T-cell (primary cell): ENCODE data around the gene NANOS2. TPM values are rescaled to one million over a fixed set of nuclear protein-coding genes. Genes with fewer than 3 reads are reported as not detected.
A peak's percentile ranks its signal among the peaks of the same experiment; 100 is the strongest.

Experiments
- ATAC-seq, 4 experiments: fragments of 200-7000 bp in 3 of 4; fragments of 150-1000 bp in 1 of 4; cut with Tn5 transposase; replicated peaks in 1 of 4; 1 replicate in 3 of 4; 2 replicates in 1 of 4; pipeline ENCODE4 v1.10.0; 2021; ENCODE audit warnings: moderate library complexity in 3 of 4, mild to moderate bottlenecking in 2 of 4, moderate number of reproducible peaks in 1 of 4
- CTCF ChIA-PET, 2 donors: fragments of 300-600 bp; sonication (Branson Sonifier 250); formaldehyde crosslinking; loops; one replicate each; lab custom pipeline; 2022; ENCODE audit warnings: antibody characterized with exemption in 2 of 2; lab: Charles Lee
- POLR2A ChIA-PET, 2 donors: fragments of 300-600 bp; sonication (Branson Sonifier 250); formaldehyde crosslinking; loops; one replicate each; lab custom pipeline; 2022; ENCODE audit warnings: antibody characterized with exemption in 2 of 2; lab: Charles Lee
- DNase-seq, 35 experiments: peaks; one replicate each; pipeline versions ENCODE4 v3.0.0 to v3.0.0-alpha.2; 2013 to 2023
- H3K27ac ChIP-seq: one replicate; pipeline ENCODE4 v1.5.1; 2013; ENCODE audit warnings: low read length
- H3K27me3 ChIP-seq, 2 experiments: replicated peaks in 1 of 2; 1 replicate in 1 of 2; 2 replicates in 1 of 2; pipeline versions ENCODE4 v1.6.1 to v1.7.0; 2013; ENCODE audit warnings: low read length in 1 of 2, mixed read lengths in 1 of 2; ENCODE audit not compliant: control insufficient read depth in 2 of 2, insufficient read depth in 2 of 2; ENCODE audit errors: extremely low read depth in 1 of 2
- H3K36me3 ChIP-seq, 2 donors: 1 replicate in 1 of 2; 2 replicates in 1 of 2; pipeline versions ENCODE4 v1.6.1 to v1.7.0; 2013; ENCODE audit warnings: low read length in 1 of 2; ENCODE audit not compliant: control insufficient read depth in 2 of 2, insufficient read depth in 1 of 2; ENCODE audit errors: extremely low read depth in 1 of 2
- H3K4me1 ChIP-seq, 2 experiments: 1 replicate in 1 of 2; 2 replicates in 1 of 2; pipeline versions ENCODE4 v1.6.1 to v1.7.0; 2013; ENCODE audit warnings: low read length in 2 of 2, mixed read lengths in 1 of 2; ENCODE audit not compliant: insufficient read depth in 2 of 2, control insufficient read depth in 1 of 2; ENCODE audit errors: extremely low read depth in 1 of 2
- H3K4me3 ChIP-seq, 2 donors: 1 replicate in 1 of 2; 2 replicates in 1 of 2; pipeline versions ENCODE4 v1.5.1 to v1.7.0; 2013; ENCODE audit warnings: mild to moderate bottlenecking in 2 of 2, low read length in 1 of 2, moderate library complexity in 1 of 2; ENCODE audit not compliant: control insufficient read depth in 1 of 2; ENCODE audit errors: extremely low read depth in 1 of 2
- H3K9me3 ChIP-seq: 2 replicates; pipeline ENCODE4 v1.7.0; 2013
- H3K27ac Mint-ChIP-seq, 2 donors: one replicate each; pipeline ENCODE4 v1.8.0; 2020 to 2021; ENCODE audit warnings: mild to moderate bottlenecking in 2 of 2, mixed read lengths in 2 of 2
- H3K27me3 Mint-ChIP-seq, 2 donors: one replicate each; pipeline ENCODE4 v1.8.0; 2021 to 2022; ENCODE audit warnings: mixed read lengths in 2 of 2
- H3K36me3 Mint-ChIP-seq: one replicate; pipeline ENCODE4 v1.8.0; 2021; ENCODE audit warnings: mixed read lengths
- H3K4me1 Mint-ChIP-seq, 3 donors: one replicate each; pipeline ENCODE4 v1.8.0; 2020 to 2022; ENCODE audit warnings: mixed read lengths in 3 of 3, mild to moderate bottlenecking in 1 of 3
- H3K4me3 Mint-ChIP-seq, 3 donors: one replicate each; pipeline ENCODE4 v1.8.0; 2020 to 2022; ENCODE audit warnings: mild to moderate bottlenecking in 3 of 3, mixed read lengths in 3 of 3, moderate library complexity in 3 of 3
- H3K9me3 Mint-ChIP-seq, 3 donors: one replicate each; pipeline ENCODE4 v1.8.0; 2020 to 2022; ENCODE audit warnings: mixed read lengths in 3 of 3
- WGBS: methylation state at CpG from one replicate; pipeline ENCODE4 v1.1.5; 2013; ENCODE audit warnings: missing lambda C conversion rate; ENCODE audit not compliant: insufficient coverage; 5-methylcytosine and 5-hydroxymethylcytosine counted together
- total RNA-seq, 35 experiments: library from RNA in 6 of 35; stranded (reverse) in 6 of 35; fragments of 120-200 nt in 1 of 35; gene quantifications; one replicate each; pipeline versions ENCODE4 v1.2.1 to v1.2.4 and lab custom pipeline; 2013 to 2026

The NANOS2 gene
- total RNA-seq, 5 donors from 2014 or later (not counting 1 experiment from before 2014, with no cell fraction given) = not detected

GRCh38 chr19:45890877-45891276 lies 23.7 kb downstream of the NANOS2 start:
- WGBS = 98% methylated on average over 6 of the region's 17 CpGs
- H3K27me3 ChIP-seq = no peaks in the 10 kb centered on the region
- Mint-ChIP-seq H3K4me1 (peaks cover 5 to 17% (median 11%) of the 10 kb centered on the region in 3 donors), H3K27me3 (no peaks in the 10 kb centered on the region), H3K4me3 (no peak overlapping the region), H3K36me3 (peaks cover 9% of the 10 kb centered on the region), H3K27ac (no peak overlapping the region), H3K9me3 (no peaks in the 10 kb centered on the region)
- ChIA-PET POLR2A (no interaction called here), CTCF (no interaction called here)
- H3K36me3 ChIP-seq = peaks cover 8% of the 10 kb centered on the region in 2 donors
- DNase-seq (no peak), ATAC-seq (no peak)
- no peaks in the 10 kb centered on the region for H3K9me3 ChIP-seq
- H3K4me1 ChIP-seq = peaks cover 0 to 12% of the 10 kb centered on the region in 2 experiments
- H3K4me3 ChIP-seq = no peak overlapping the region
- no peak overlapping the region for H3K27ac ChIP-seq

- DNase-seq (no peak), ATAC-seq (no peak)
- H3K9me3 Mint-ChIP-seq = no peaks in the 10 kb centered on the region
- Histone ChIP-seq H3K36me3 (no peaks in the 10 kb centered on the region), H3K9me3 (no peaks in the 10 kb centered on the region), H3K27ac (no peak overlapping the region), H3K4me3 (no peak overlapping the region), H3K27me3 (no peaks in the 10 kb centered on the region), H3K4me1 (peaks cover 7 to 24% of the 10 kb centered on the region in 2 experiments)
- ChIA-PET CTCF (no interaction called here), POLR2A (interaction anchor here in 1 of 2 donors (0.7 kb wide), 1 partner anchor 1355 kb away, joined by 5 read pairs; no protein-coding TSS in a partner anchor)
- H3K36me3 Mint-ChIP-seq = no peaks in the 10 kb centered on the region
- peak overlapping the region in 1 of 2 donors; percentile 40 for H3K27ac Mint-ChIP-seq
- H3K4me1 Mint-ChIP-seq = peaks cover 9 to 17% (median 13%) of the 10 kb centered on the region in 3 donors
- H3K4me3 Mint-ChIP-seq = no peak overlapping the region
- H3K27me3 Mint-ChIP-seq = no peaks in the 10 kb centered on the region
- 68% methylated on average over 3 of the region's 6 CpGs for WGBS
These were observed 25.2 kb downstream of the NANOS2 start for GRCh38 chr19:45889210-45889885.

DNA sequence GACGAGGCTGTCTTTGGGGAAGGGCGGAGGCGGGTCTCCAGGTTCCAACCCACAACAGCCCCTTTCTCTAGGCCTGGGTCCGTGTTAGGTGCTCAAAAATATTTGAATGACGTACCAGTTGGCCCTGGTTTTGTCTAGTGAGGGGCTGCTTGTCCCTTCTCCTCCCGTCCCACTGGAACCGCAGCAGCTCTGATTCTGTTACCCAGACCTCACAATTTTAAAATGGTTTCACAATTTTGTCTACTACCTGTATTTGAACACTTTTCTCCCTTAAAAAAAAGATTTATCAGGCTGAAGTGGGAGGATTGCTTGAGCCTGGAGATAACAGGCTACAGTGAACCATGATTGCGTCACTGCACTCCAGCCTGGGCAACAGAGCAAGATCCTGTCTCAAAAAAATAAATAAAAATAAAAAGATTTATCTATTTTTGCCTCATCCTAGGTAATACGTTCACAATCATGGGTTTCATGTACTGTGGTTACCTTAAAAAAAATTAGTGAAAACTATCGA lies 27.3 kb downstream of the NANOS2 start:
- Mint-ChIP-seq H3K4me1 (peaks cover 21 to 29% (median 22%) of the 10 kb centered on the region in 3 donors), H3K27me3 (no peaks in the 10 kb centered on the region), H3K27ac (peak overlapping the region; percentile 98), H3K4me3 (peak overlapping the region; percentile 94 to 99 (median 95)), H3K9me3 (no peaks in the 10 kb centered on the region), H3K36me3 (no peaks in the 10 kb centered on the region)
- Histone ChIP-seq H3K27me3 (peaks cover 0 to 5% of the 10 kb centered on the region in 2 experiments), H3K9me3 (no peaks in the 10 kb centered on the region), H3K27ac (peak overlapping the region; percentile 86), H3K4me3 (peak overlapping the region; percentile 86), H3K36me3 (no peaks in the 10 kb centered on the region), H3K4me1 (peaks cover 16 to 45% of the 10 kb centered on the region in 2 experiments)
- DNase-seq = no peak
- ChIA-PET CTCF (no interaction called here), POLR2A (interaction anchor here in 1 of 2 donors (1.2 kb wide), 1 partner anchor 15 kb away, joined by 3 read pairs; the partner anchor contains the start of gene MYPOP)
- 86% methylated on average over 1 of the region's 10 CpGs for WGBS
- no peak for ATAC-seq

DNA sequence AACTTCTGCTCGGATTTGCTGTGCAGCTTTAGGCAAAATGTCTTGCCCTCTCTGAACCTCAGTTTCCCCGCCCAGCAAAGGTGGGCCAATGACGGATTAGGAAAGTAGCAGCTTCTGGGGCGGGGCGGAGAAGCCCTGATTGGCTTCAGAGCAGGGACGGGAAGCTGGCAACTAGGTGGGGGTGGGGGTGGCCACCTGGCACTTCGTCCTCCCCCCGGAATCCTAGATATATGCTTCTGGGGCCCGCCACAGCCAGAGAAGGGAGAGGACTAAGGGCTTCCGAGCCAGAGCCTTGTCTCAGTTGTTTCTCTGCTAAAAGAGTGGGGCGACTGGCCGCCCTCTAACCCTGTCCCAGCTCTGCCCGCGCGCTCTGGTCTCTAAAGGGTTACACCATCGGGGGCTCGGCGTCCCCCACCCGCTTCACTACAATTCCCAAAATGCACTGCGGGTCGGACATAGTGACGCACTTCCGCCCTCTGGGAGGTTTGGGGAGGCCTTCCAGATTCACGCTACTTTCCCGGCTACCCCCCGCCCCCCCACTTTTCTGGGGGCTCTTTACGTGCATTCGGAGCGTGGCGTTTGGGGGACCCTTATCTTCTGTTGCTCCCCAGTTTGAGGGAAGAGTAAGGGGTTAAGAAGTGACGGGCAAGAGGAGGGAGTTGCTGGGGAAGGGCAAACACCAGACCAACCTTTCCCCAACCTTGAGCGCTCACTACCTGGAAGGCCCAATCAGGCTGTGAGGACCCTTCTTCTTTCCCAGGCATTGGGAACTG lies 28.0 kb downstream of the NANOS2 start:
- H3K36me3 Mint-ChIP-seq = no peaks in the 10 kb centered on the region
- Histone ChIP-seq H3K9me3 (no peaks in the 10 kb centered on the region), H3K36me3 (no peaks in the 10 kb centered on the region), H3K27ac (peak overlapping the region; percentile 86), H3K4me1 (peaks cover 16 to 47% of the 10 kb centered on the region in 2 experiments), H3K4me3 (peak overlapping the region; percentile 86), H3K27me3 (peaks cover 0 to 7% of the 10 kb centered on the region in 2 experiments)
- ChIA-PET POLR2A (interaction anchor here in 1 of 2 donors (0.7 to 1.2 kb wide), 3 partner anchors 16 to 419 kb away, joined by 3 to 4 read pairs (median 3); partner anchors contain the start of genes FOSB, MYPOP and SYMPK), CTCF (interaction anchor here in 1 of 2 donors (0.5 to 2.2 kb wide), 4 partner anchors 16 to 117 kb away, joined by 4 to 9 read pairs (median 8); partner anchors contain the start of genes SIX5 and SYMPK)
- ATAC-seq (peak; percentile 63 to 74 (median 67)), DNase-seq (peak; percentile 75 to 95 (median 87))
- H3K27ac Mint-ChIP-seq = peak overlapping the region; percentile 98
- no peaks in the 10 kb centered on the region for H3K27me3 Mint-ChIP-seq
- peaks cover 22 to 31% (median 24%) of the 10 kb centered on the region in 3 donors for H3K4me1 Mint-ChIP-seq
- 0% methylated on average over 9 of the region's 32 CpGs for WGBS
- H3K9me3 Mint-ChIP-seq = no peaks in the 10 kb centered on the region
- H3K4me3 Mint-ChIP-seq = peak overlapping the region; percentile 94 to 99 (median 95)

- peak; percentile 82 to 87 (median 84) for ATAC-seq
- peak within 1 kb of the TSS; percentile 94 to 99 (median 95) for H3K4me3 Mint-ChIP-seq
- H3K27me3 Mint-ChIP-seq = no peaks in the 10 kb centered on the region
- H3K36me3 Mint-ChIP-seq = no peaks in the 10 kb centered on the region
- H3K36me3 ChIP-seq = no peaks in the 10 kb centered on the region
- H3K4me1 ChIP-seq = peaks cover 16 to 47% of the 10 kb centered on the region in 2 experiments
- WGBS = under 1% methylated on average over 103 of the region's 107 CpGs
- H3K9me3 Mint-ChIP-seq = no peaks in the 10 kb centered on the region
- peaks cover 0 to 7% of the 10 kb centered on the region in 2 experiments for H3K27me3 ChIP-seq
- no peaks in the 10 kb centered on the region for H3K9me3 ChIP-seq
- H3K4me3 ChIP-seq = peak within 1 kb of the TSS; percentile 86
- peak within 1 kb of the TSS; percentile 86 for H3K27ac ChIP-seq
- DNase-seq = peak; percentile 78 to 94 (median 90)
- H3K27ac Mint-ChIP-seq = peak within 1 kb of the TSS; percentile 98
- CTCF ChIA-PET = interaction anchor here in 1 of 2 donors (0.8 to 2.2 kb wide), 3 partner anchors 17 to 117 kb away, joined by 4 to 9 read pairs (median 8); partner anchors contain the start of genes SIX5 and SYMPK
- H3K4me1 Mint-ChIP-seq = peaks cover 22 to 33% (median 30%) of the 10 kb centered on the region in 3 donors
- POLR2A ChIA-PET = interaction anchor here in 1 of 2 donors (0.7 to 1.2 kb wide), 3 partner anchors 17 to 418 kb away, joined by 3 to 4 read pairs (median 3); partner anchors contain the start of genes FOSB, MYPOP and SYMPK
These were observed 28.8 kb downstream of the NANOS2 start, which contains the start of gene IRF2BP1 for GRCh38 chr19:45885556-45886426. Gene IRF2BP1, minus strand, starts transcription at chr19:45886141. Its CDS starts 367 bp downstream, at chr19:45885774.
